ENCODE data around the gene TCF4. TPM values are rescaled to one million over a fixed set of nuclear protein-coding genes. Genes with fewer than 3 reads are reported as not detected.

Gene TCF4
- polyA plus RNA-seq, 1 experiment: 47.3 TPM

DNA sequence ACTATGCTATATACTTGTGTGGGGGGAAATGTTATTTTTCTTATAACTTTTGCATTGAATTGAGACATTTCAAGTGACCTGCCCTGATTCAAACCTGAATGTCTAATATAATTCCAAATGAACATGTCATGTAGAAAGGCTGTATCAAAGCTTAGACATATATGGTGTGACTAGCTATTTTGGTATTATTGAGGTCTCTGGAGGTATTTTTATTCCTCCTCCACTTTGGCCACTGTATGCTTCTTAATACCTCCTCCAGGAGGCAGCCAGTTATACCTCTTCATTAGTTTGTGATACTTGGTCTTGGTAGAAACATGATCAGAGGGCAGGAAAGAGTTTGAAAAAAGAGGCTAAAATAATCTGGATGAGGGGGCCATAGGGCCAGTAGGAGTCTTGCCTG, 217.1 kb downstream of the TCF4 start:
- Histone ChIP-seq H3K4me3 (ENCODE audit: low read depth, low read length) (no peak overlapping the region), H3K9me3 (ENCODE audit: control insufficient read depth, insufficient read depth, low read length) (peaks cover 4% of the 10 kb centered on the region), H3K27me3 (ENCODE audit: control insufficient read depth, insufficient read depth, low read length) (no peaks in the 10 kb centered on the region), H3K27ac (ENCODE audit: low read depth, low read length) (no peak overlapping the region)
- ChIA-PET POLR2A (no interaction called here), CTCF (no interaction called here)
- TF ChIP-seq, protein P1, sequence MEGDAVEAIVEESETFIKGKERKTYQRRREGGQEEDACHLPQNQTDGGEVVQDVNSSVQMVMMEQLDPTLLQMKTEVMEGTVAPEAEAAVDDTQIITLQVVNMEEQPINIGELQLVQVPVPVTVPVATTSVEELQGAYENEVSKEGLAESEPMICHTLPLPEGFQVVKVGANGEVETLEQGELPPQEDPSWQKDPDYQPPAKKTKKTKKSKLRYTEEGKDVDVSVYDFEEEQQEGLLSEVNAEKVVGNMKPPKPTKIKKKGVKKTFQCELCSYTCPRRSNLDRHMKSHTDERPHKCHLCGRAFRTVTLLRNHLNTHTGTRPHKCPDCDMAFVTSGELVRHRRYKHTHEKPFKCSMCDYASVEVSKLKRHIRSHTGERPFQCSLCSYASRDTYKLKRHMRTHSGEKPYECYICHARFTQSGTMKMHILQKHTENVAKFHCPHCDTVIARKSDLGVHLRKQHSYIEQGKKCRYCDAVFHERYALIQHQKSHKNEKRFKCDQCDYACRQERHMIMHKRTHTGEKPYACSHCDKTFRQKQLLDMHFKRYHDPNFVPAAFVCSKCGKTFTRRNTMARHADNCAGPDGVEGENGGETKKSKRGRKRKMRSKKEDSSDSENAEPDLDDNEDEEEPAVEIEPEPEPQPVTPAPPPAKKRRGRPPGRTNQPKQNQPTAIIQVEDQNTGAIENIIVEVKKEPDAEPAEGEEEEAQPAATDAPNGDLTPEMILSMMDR (IDR thresholded peaks at IDR 0.05; ENCODE audit: low read depth, low read length): no peak
- no peak for DNase-seq (ENCODE audit: low read depth, low spot score)

GRCh38 chr18:55369346-55369745, 218.6 kb downstream of the TCF4 start:
- no peak for DNase-seq (ENCODE audit: low read depth, low spot score)
- Histone ChIP-seq H3K4me3 (ENCODE audit: low read depth, low read length) (no peak overlapping the region), H3K27ac (ENCODE audit: low read depth, low read length) (no peak overlapping the region), H3K9me3 (ENCODE audit: control insufficient read depth, insufficient read depth, low read length) (peaks cover under 1% of the 10 kb centered on the region), H3K27me3 (ENCODE audit: control insufficient read depth, insufficient read depth, low read length) (no peaks in the 10 kb centered on the region)
- POLR2A ChIA-PET: interaction anchor here (0.6 kb wide), 1 partner anchor 1076 kb away, joined by 3 read pairs; no protein-coding TSS in a partner anchor
- TF ChIP-seq, protein P1 (IDR thresholded peaks at IDR 0.05; ENCODE audit: low read depth, low read length): no peak
- CTCF ChIA-PET: no interaction called here

DNA sequence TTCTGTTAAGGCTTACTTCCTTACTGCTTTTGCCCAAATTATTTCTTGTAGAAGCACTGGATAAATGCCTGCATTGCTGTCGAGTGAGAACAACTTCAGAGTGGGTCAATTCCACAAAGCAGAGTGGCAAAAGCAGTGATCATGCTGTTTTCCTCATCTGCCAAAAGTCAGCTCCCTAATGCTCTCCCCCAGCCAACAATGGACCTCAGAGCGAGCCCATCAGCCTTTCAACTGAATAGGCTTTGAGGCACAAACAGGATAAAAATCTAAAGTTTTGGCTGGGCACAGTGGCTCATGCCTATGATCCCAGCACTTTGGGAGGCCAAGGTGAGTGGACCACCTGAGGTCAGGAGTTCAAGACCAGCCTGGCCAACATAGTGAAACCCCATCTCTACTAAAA, 222.7 kb downstream of the TCF4 start:
- H3K27me3 ChIP-seq (ENCODE audit: control insufficient read depth, insufficient read depth, low read length): no peaks in the 10 kb centered on the region
- TF ChIP-seq, protein P1 (IDR thresholded peaks at IDR 0.05; ENCODE audit: low read depth, low read length): no peak
- DNase-seq (ENCODE audit: low read depth, low spot score): no peak
- ChIA-PET CTCF (no interaction called here), POLR2A (no interaction called here)
- no peak overlapping the region for H3K27ac ChIP-seq (ENCODE audit: low read depth, low read length)
- H3K4me3 ChIP-seq (ENCODE audit: low read depth, low read length): no peak overlapping the region
- H3K9me3 ChIP-seq (ENCODE audit: control insufficient read depth, insufficient read depth, low read length): no peaks in the 10 kb centered on the region; the same call in 1 of the 2 replicates

DNA sequence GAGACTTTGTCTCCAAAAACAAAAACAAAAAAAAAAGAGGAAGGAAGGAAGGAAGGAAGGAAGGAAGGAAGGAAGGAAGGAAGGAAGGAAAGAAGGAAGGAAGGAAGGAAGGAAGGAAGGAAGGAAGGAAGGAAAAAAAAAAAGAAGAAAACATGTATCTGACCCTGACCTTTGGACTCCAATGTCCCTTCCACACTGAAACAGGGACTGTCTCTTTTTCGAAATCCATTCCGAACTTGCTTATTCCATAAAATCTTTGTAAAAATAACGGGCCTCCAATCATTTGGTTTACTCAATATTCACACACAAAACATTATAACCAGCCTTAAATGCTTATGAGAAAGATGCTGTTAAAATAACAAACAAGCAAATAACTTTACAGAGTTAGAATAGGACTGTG, 225.7 kb downstream of the TCF4 start:
- H3K9me3 ChIP-seq (ENCODE audit: control insufficient read depth, insufficient read depth, low read length): no peaks in the 10 kb centered on the region
- POLR2A ChIA-PET: no interaction called here
- CTCF ChIA-PET: no interaction called here
- no peak for DNase-seq (ENCODE audit: low read depth, low spot score)
- H3K27me3 ChIP-seq (ENCODE audit: control insufficient read depth, insufficient read depth, low read length): no peaks in the 10 kb centered on the region
- H3K27ac ChIP-seq (ENCODE audit: low read depth, low read length): no peak overlapping the region
- no peak overlapping the region for H3K4me3 ChIP-seq (ENCODE audit: low read depth, low read length)
- TF ChIP-seq, protein P1 (IDR thresholded peaks at IDR 0.05; ENCODE audit: low read depth, low read length): no peak

DNA sequence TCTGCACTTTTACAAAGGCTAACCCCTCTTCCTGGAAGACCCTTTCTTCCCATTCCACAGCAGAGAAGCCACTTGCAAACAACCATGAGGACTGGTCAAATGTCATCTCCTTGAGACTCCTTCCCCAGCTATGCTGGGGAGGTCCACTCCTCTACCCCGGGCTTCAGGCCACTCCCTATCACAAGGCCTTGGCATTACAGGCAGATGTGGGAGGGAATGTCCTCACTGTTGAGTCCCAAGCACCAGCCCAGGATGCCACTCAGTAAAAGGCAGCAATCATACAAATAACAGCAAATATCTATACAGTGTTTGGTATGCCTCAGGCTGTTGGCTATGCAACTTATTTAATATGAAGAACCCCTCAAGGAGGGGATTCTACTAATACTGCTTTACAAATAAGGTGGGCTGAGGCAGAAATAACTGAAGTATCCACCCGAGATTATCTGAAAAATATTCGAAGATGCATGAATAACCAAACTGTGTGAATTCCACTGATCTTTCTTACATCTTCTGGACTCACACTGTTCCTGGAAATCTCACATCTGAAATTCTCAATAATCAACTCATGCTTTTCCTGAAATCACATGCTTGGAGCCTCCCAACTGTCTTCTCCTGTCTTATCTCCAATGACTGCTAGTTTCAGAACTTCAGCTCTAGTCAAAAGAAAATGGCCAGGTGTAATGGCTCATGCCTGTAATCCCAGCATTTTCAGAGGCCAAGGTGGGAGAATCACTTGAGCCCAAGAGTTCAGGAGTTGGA, 226.3 kb downstream of the TCF4 start:
- TF ChIP-seq, protein P1 (IDR thresholded peaks at IDR 0.05; ENCODE audit: low read depth, low read length): no peak
- DNase-seq (ENCODE audit: low read depth, low spot score): no peak
- H3K27me3 ChIP-seq (ENCODE audit: control insufficient read depth, insufficient read depth, low read length): no peaks in the 10 kb centered on the region
- no peaks in the 10 kb centered on the region for H3K9me3 ChIP-seq (ENCODE audit: control insufficient read depth, insufficient read depth, low read length)
- POLR2A ChIA-PET: no interaction called here
- CTCF ChIA-PET: no interaction called here
- H3K27ac ChIP-seq (ENCODE audit: low read depth, low read length): no peak overlapping the region
- no peak overlapping the region for H3K4me3 ChIP-seq (ENCODE audit: low read depth, low read length)

All from AG04450 (cell line).